Naive thymus-derived CD8-positive, alpha-beta T cell (primary cell): ENCODE results near the gene OR6C74. TPM values are rescaled to one million over a fixed set of nuclear protein-coding genes. Genes with fewer than 3 reads are reported as not detected.

Experiments used
- ATAC-seq, 2 donors: fragments of 150-1000 bp; cut with Tn5 transposase in 1 of 2; sonication (Bioruptor Pico), chemical (Tn5 transposase) in 1 of 2; 1 replicate in 1 of 2; 2 replicates in 1 of 2; pipeline ENCODE4 v1.10.0; 2021; ENCODE audit warnings: mild to moderate bottlenecking in 2 of 2, moderate library complexity in 2 of 2
- POLR2A ChIA-PET: fragments of 350-600 bp; sonication (Branson Sonifier 250); formaldehyde crosslinking; loops from one replicate; lab custom pipeline; 2021; ENCODE audit warnings: antibody characterized with exemption; lab: Charles Lee
- DNase-seq, 10 donors: peaks; one replicate each; pipeline versions ENCODE4 v3.0.0 to v3.0.0-alpha.2; 2020 to 2022
- H3K27ac Mint-ChIP-seq, 10 donors: one replicate each; pipeline ENCODE4 v1.8.0; 2020 to 2022; ENCODE audit warnings: mild to moderate bottlenecking in 10 of 10, mixed read lengths in 10 of 10, moderate library complexity in 4 of 10, inconsistent platforms in 1 of 10
- H3K27me3 Mint-ChIP-seq, 5 donors: one replicate each; pipeline ENCODE4 v1.8.0; 2021 to 2022; ENCODE audit warnings: mixed read lengths in 5 of 5
- H3K36me3 Mint-ChIP-seq, 3 donors: one replicate each; pipeline ENCODE4 v1.8.0; 2020 to 2022; ENCODE audit warnings: mixed read lengths in 3 of 3, mild to moderate bottlenecking in 2 of 3, inconsistent platforms in 1 of 3
- H3K4me1 Mint-ChIP-seq, 4 donors: one replicate each; pipeline ENCODE4 v1.8.0; 2021 to 2022; ENCODE audit warnings: mixed read lengths in 4 of 4
- H3K4me3 Mint-ChIP-seq, 10 donors: one replicate each; pipeline ENCODE4 v1.8.0; 2020 to 2022; ENCODE audit warnings: mild to moderate bottlenecking in 10 of 10, mixed read lengths in 10 of 10, moderate library complexity in 6 of 10, inconsistent platforms in 1 of 10
- H3K9me3 Mint-ChIP-seq, 9 donors: one replicate each; pipeline ENCODE4 v1.8.0; 2020 to 2022; ENCODE audit warnings: mixed read lengths in 9 of 9, mild to moderate bottlenecking in 3 of 9, inconsistent platforms in 1 of 9, moderate library complexity in 1 of 9
- polyA plus RNA-seq, 3 donors: library from polyadenylated mRNA; unstranded; fragments of 300-500 nt; fragmentation: Illumina TruSeq; gene quantifications; one replicate each; pipeline ENCODE4 v1.2.3, GENCODE V29; 2021
- total RNA-seq, 8 experiments: library from RNA in 2 of 8; stranded (reverse) in 2 of 8; gene quantifications; one replicate each; pipeline ENCODE4 v1.2.3 and lab custom pipeline; 2021 to 2026

The OR6C74 gene
- not detected for total RNA-seq
- polyA plus RNA-seq = not detected
- 0 reads per million in 6 experiments for total RNA-seq (lab: John Stamatoyannopoulos, UW)

DNA sequence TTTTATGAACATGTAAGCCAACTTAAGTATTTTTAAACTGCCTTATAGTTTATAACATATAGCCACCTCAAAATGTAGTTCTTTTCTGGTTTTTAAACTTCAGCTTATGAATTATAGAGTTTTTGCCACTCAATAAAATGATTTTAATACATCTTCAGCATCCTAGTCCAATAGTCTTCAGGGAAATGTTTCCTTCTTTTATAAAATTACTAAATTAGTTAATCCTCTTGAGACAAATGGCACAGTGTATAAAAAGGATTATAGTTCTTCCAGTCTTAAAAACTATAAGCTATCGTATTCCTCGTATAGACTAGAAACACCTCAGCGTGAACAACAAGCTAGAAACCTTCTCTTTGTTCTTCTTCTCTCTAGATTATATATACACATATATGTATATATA, at the start of gene OR6C74:
OR6C74 (plus strand) TSS at position 301 of the 400 bp plus-strand sequence. CDS start 2,679 bp downstream, outside the sequence.
- H3K9me3 Mint-ChIP-seq = no peaks in the 10 kb centered on the region
- H3K4me3 Mint-ChIP-seq = no peak within 1 kb of the TSS
- no peak for DNase-seq
- no peak for ATAC-seq
- no peaks in the 10 kb centered on the region for H3K4me1 Mint-ChIP-seq
- no peak within 1 kb of the TSS for H3K27ac Mint-ChIP-seq
- no peaks in the 10 kb centered on the region for H3K36me3 Mint-ChIP-seq
- H3K27me3 Mint-ChIP-seq = peaks cover 10 to 53% (median 24%) of the 10 kb centered on the region in 5 donors
- POLR2A ChIA-PET = no interaction called here

DNA sequence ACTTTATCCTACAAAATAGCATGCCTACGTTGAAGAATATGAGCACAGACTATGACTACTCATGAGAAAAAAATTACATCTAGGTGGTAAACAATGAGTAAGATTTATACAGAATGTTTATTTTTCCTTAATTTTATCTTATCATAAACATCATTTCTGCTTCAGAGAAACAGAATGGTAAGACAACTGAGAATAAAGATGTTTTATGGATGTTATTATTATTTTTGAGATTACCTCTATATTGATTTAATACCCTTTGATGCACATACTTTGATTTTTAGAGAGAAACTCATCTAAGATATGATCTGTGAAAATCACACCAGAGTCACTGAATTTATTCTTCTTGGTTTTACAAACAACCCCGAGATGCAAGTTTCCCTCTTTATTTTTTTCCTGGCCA, 23.7 kb upstream of the OR6C74 start, which contains the start of gene OR10A7:
OR10A7 (plus strand) TSS at position 301 of the 400 bp plus-strand sequence; CDS start at position 301, 0 bp downstream.
- Mint-ChIP-seq H3K27ac (no peak within 1 kb of the TSS), H3K27me3 (peaks cover 8 to 27% (median 20%) of the 10 kb centered on the region in 5 donors), H3K36me3 (peaks cover 0 to 5% (median 0%) of the 10 kb centered on the region in 3 donors), H3K4me3 (no peak within 1 kb of the TSS), H3K4me1 (no peaks in the 10 kb centered on the region), H3K9me3 (peaks cover 0 to 5% (median 0%) of the 10 kb centered on the region in 9 donors)
- POLR2A ChIA-PET = no interaction called here
- no peak for DNase-seq
- ATAC-seq = no peak

DNA sequence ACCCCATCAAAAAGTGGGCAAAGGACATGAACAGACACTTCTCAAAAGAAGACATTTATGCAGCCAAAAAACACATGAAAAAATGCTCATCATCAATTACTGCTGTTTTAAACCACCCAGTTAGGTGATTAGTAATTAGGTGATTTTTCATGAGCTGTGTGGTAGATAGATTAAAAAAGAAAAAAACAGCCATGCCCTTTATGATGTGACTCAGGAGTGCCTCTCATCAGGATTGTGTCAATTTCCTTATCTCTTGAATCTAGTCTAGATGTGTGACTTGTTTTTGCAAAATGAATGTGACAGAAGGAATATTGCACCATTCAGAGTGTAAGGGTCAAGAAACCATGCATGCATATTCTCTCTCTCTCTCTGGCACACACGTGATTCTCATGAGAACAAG, 17.9 kb upstream of the OR6C74 start:
- no peaks in the 10 kb centered on the region for H3K4me1 Mint-ChIP-seq
- POLR2A ChIA-PET = no interaction called here
- no peak for DNase-seq
- peaks cover 19 to 46% (median 24%) of the 10 kb centered on the region in 5 donors for H3K27me3 Mint-ChIP-seq
- H3K27ac Mint-ChIP-seq = no peak overlapping the region
- H3K9me3 Mint-ChIP-seq = peaks cover 0 to 5% (median 0%) of the 10 kb centered on the region in 9 donors
- peaks cover 0 to 5% (median 0%) of the 10 kb centered on the region in 3 donors for H3K36me3 Mint-ChIP-seq
- no peak for ATAC-seq
- H3K4me3 Mint-ChIP-seq = no peak overlapping the region

DNA sequence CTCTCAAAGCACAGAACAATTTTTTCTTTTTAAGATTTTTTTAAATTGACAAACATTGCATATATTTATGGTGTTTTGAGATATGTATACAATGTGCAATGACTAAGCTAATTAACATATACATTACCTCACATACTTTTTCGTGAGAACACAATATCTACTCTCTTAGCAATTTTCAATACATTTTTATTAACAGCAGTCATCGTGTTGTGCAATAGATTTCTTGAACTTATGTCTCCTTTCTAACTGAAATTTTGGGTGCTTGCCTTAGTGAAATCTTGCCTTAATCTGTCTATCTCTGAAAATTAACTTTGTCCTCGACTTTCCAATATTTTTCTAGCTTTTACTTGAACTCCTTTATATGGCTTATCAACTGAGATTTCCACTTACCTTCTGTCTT, 16.8 kb upstream of the OR6C74 start:
- Mint-ChIP-seq H3K36me3 (peaks cover 0 to 5% (median 0%) of the 10 kb centered on the region in 3 donors), H3K27me3 (peaks cover 15 to 46% (median 23%) of the 10 kb centered on the region in 5 donors)

DNA sequence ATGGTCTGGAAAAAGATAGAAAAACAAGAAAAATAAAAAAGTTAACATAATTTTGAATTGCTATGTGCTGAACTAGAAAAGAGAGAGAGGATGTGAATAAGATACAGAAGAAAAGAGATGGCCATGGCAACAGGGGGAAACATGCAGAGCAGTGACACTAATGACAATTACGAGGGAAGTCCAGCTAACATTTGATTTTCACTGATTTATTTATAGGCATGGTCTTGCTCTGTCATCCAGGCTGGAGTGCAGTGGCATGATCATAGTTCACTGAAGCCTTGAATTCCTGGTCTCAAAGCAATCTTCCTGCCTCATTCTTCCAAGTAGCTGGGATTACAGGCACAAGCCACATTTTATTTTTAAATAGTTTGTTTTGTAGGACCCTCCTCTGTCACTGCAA, 1.8 kb downstream of the OR6C74 start:
- DNase-seq (no peak), ATAC-seq (no peak)
- POLR2A ChIA-PET = no interaction called here
- Mint-ChIP-seq H3K9me3 (no peaks in the 10 kb centered on the region), H3K36me3 (no peaks in the 10 kb centered on the region), H3K4me1 (no peaks in the 10 kb centered on the region), H3K27me3 (peaks cover 9 to 54% (median 26%) of the 10 kb centered on the region in 5 donors), H3K4me3 (no peak overlapping the region), H3K27ac (no peak overlapping the region)

More for the DNA sequence above, 16.8 kb upstream of the OR6C74 start:
- ATAC-seq (no peak), DNase-seq (no peak)
- H3K4me3 Mint-ChIP-seq = no peak overlapping the region
- H3K27ac Mint-ChIP-seq = no peak overlapping the region
- no peaks in the 10 kb centered on the region for H3K4me1 Mint-ChIP-seq
- peaks cover 0 to 5% (median 0%) of the 10 kb centered on the region in 9 donors for H3K9me3 Mint-ChIP-seq
- POLR2A ChIA-PET = no interaction called here

DNA sequence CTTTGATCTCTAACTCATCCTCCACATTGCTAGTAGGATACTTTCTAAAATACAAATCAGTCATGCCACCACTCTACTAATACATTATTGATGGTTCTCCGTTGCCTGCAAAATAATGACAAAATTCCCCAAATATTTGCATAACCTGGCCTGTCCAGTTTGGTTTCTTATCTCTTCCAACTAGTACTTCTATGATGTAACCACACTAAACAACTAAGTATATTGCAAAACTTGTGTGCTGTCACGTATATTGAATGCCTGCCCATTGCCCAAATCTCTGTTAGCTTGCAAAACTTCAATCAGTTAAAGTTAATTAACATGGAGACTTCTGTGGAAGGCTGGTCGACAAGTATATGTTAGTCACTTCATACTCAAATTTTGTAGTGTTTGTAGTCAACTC, 6.5 kb downstream of the OR6C74 start:
- POLR2A ChIA-PET = no interaction called here
- Mint-ChIP-seq H3K36me3 (no peaks in the 10 kb centered on the region), H3K4me1 (no peaks in the 10 kb centered on the region), H3K27ac (no peak overlapping the region), H3K9me3 (no peaks in the 10 kb centered on the region), H3K27me3 (peaks cover 6 to 57% (median 16%) of the 10 kb centered on the region in 5 donors), H3K4me3 (no peak overlapping the region)
- ATAC-seq = no peak
- no peak for DNase-seq

DNA sequence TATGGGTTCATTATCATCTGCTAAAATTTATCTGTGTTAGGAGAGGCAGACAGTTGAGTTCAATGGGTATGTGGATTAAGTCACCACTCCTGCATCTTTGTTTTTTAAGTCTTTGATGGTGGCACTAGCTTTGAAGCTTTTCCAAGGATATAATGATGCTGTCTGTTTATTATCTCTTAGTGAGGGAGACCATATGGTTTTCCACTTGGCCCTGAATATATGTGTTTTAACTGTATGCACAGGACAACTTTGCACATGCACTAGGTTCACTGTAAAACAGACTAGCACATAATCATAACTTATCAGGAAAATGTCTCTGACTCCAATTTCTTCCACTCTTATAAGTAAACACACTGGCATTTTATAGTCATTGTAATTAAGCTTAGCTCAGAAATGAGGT, 8.9 kb downstream of the OR6C74 start:
- DNase-seq (no peak), ATAC-seq (no peak)
- POLR2A ChIA-PET = no interaction called here
- H3K9me3 Mint-ChIP-seq = no peaks in the 10 kb centered on the region
- H3K36me3 Mint-ChIP-seq = no peaks in the 10 kb centered on the region
- peaks cover 3 to 34% (median 7%) of the 10 kb centered on the region in 5 donors for H3K27me3 Mint-ChIP-seq
- H3K4me3 Mint-ChIP-seq = no peak overlapping the region
- H3K4me1 Mint-ChIP-seq = no peaks in the 10 kb centered on the region
- no peak overlapping the region for H3K27ac Mint-ChIP-seq

DNA sequence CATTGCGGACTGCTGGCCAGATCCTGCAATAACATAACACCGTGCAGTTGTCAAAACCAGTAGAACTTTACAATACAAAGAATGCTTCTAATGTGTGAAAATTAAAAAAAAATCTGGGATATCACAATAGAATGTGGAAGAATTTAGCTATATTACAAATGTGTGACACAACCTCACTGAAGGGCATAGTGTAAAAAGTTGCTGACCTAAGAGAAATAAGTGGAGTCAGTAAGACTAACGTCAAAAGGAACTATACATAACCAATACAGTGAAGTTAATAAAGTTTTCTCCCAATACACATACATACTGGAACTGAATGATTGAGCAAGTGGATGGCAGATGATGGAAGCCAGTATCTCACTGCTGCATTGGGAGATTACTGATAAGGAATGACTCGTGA, 12.4 kb downstream of the OR6C74 start:
- H3K4me1 Mint-ChIP-seq = no peaks in the 10 kb centered on the region
- no peaks in the 10 kb centered on the region for H3K36me3 Mint-ChIP-seq
- peaks cover 4 to 20% (median 7%) of the 10 kb centered on the region in 5 donors for H3K27me3 Mint-ChIP-seq
- H3K27ac Mint-ChIP-seq = no peak overlapping the region
- POLR2A ChIA-PET = no interaction called here
- no peaks in the 10 kb centered on the region for H3K9me3 Mint-ChIP-seq
- H3K4me3 Mint-ChIP-seq = no peak overlapping the region
- ATAC-seq (no peak), DNase-seq (no peak)

DNA sequence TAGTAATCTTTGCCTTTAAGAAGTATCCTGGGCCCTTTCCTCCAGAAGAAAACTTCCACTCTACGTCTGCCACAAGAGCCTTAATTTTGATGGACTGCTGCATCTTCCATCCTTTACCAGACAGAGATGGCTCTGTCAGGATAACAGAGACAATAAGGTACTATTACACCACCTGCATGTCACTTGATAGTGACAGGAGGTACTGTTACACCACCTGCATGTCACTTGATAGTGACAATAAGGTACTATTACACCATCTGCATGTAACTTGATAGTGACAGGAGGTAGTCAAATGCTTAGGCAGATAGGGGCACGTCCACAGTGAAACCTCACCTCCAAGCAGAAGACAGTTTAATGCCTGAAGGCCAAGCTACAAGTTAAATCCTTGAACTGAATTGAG, 13.9 kb downstream of the OR6C74 start:
- Mint-ChIP-seq H3K9me3 (no peaks in the 10 kb centered on the region), H3K4me3 (no peak overlapping the region), H3K27me3 (peaks cover 4 to 18% (median 10%) of the 10 kb centered on the region in 5 donors), H3K4me1 (no peaks in the 10 kb centered on the region), H3K27ac (no peak overlapping the region), H3K36me3 (no peaks in the 10 kb centered on the region)
- ATAC-seq (no peak), DNase-seq (no peak)
- POLR2A ChIA-PET = no interaction called here

DNA sequence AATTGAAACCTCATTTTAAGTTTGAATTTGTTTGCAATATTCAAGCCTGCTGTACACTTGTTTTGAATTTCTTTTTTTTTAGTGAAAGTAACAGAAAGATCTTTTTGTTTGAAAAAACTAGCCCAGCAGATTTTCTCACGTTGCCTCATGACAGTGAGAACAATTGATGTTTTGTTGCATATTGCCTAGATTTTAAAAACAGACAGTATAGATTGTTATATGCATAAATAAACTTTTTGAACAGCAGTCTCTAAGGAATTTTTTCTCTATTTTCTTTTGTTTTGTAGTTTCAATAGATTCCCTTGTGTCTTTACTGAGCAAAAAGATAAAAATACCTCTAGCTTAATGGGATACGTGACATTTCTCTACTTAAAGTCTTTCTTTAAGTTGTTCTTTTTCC, 36.6 kb downstream of the OR6C74 start:
- Mint-ChIP-seq H3K36me3 (no peaks in the 10 kb centered on the region), H3K9me3 (peaks cover 0 to 6% (median 2%) of the 10 kb centered on the region in 9 donors), H3K4me1 (no peaks in the 10 kb centered on the region), H3K27me3 (peaks cover 16 to 26% (median 21%) of the 10 kb centered on the region in 5 donors), H3K4me3 (no peak overlapping the region), H3K27ac (no peak overlapping the region)
- POLR2A ChIA-PET = no interaction called here
- no peak for ATAC-seq
- DNase-seq = no peak

DNA sequence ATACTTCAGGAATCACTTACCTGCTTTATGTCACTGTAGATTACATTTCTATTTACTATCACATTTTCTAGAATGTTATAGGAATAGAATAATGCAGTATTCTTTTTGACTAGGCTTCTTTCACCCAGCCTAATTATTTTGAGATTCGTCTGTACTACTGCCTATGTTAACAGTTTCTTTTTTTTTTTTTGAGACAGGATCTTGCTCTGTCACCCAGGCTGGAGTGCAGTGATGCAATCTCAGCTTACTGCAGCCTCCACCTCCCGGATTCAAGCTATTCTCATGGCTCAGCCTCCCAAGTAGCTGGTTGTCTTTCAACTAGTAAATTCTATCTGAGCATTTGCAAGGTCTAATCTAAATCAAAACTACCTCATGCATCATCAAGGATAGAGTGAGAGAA, 45.6 kb downstream of the OR6C74 start:
- Mint-ChIP-seq H3K4me1 (no peaks in the 10 kb centered on the region), H3K27me3 (peaks cover 15 to 57% (median 22%) of the 10 kb centered on the region in 5 donors)
- POLR2A ChIA-PET = no interaction called here

More for the DNA sequence above, 45.6 kb downstream of the OR6C74 start:
- Mint-ChIP-seq H3K9me3 (no peaks in the 10 kb centered on the region), H3K36me3 (no peaks in the 10 kb centered on the region), H3K4me3 (no peak overlapping the region), H3K27ac (no peak overlapping the region)
- DNase-seq (no peak), ATAC-seq (no peak)
